Activated CD4-positive, alpha-beta T cell treated with anti-CD3 and anti-CD28 coated beads for 4 hours (primary cell): ENCODE results near the gene ZBTB7C.

Experiments used
- DNase-seq, 2 donors: peaks; one replicate each; pipeline ENCODE4 v3.0.0-alpha.2; 2020

Gene ZBTB7C

DNA sequence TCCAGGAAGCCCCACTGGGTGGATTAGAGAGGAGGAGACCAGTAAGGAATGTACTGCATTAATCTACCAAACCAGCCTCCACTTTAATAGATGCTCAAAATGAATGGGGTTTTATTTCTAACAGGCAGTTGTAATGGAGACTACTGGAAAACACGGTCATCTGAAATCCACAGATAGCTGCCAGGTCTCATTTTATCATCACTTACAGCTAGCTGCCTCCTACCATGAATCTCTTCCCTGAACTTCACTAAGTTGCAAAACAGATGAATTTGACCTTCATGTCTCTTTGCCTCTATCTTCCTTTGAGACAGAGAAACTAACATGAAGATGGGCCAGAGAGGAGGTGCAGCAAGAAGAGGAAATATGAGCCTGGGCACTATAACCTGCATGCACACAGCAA lies 21.9 kb downstream of the ZBTB7C start:
- no peak for DNase-seq

GRCh38 chr18:48385596-48385995 lies 23.6 kb downstream of the ZBTB7C start:
- DNase-seq: no peak

- no peak for DNase-seq
These were observed 32.2 kb downstream of the ZBTB7C start for GRCh38 chr18:48376934-48377333.

- no peak for DNase-seq
These were observed 32.8 kb downstream of the ZBTB7C start for GRCh38 chr18:48376406-48376805.

GRCh38 chr18:48375150-48375800 lies 33.9 kb downstream of the ZBTB7C start:
- DNase-seq: no peak

GRCh38 chr18:48374423-48375149 lies 34.6 kb downstream of the ZBTB7C start:
- DNase-seq: no peak

DNA sequence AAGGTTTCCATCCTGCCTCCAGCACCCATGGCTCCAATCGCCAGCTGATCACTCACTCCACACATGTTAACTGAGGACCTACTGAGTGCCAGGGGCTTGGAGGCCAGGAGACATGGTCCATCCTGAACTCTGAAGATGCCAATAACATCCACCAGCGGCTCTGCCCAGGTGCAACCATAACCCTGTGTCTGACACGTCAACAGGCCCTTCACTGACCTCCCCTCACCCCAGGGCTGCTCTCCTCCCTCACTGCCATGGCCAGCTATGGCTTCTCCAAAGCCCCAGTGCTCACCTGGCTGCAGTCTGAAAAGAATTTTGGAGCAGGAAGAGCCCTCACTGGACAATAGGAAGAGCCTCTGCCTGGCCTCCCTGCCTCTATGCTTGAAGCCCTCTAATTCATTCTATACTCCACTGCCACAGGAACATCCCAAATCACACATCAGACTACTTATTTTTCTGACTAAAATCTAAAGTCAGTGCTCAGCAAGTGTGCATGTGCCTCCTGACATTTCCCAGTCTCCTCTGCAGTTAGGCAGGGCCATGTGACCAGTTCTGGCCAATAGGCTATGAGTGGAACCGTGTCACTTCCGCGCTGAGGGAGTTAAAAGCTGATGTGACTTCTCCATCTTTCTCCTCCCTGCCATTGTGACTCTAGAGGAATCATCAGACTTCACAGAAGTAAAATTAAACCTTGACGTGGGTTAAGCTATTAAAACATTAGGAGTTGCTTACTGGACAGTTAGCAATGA lies 37.2 kb downstream of the ZBTB7C start:
- no peak for DNase-seq

- no peak for DNase-seq
These were observed 41.6 kb downstream of the ZBTB7C start for GRCh38 chr18:48367557-48367956.

DNA sequence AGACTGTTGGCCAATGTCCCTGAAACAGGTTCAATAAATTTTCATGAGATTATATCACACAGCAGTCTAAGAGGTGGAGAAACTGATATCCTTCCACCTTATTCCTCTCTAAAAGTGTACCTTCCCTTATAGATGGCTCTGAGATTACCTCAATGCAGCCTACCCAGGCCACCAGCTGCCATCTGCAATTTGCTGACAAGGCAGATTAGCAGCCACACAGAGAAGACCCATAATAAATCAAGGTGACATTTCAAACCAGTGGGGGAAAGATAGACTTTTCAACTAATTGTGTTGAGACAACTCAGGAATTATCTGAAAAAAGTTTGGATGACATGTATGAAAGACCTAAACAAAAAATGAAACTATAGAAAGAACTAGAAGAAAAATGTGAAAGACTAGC lies 43.2 kb downstream of the ZBTB7C start:
- DNase-seq: no peak

GRCh38 chr18:48364146-48364545 lies 45.0 kb downstream of the ZBTB7C start:
- DNase-seq: no peak

- no peak for DNase-seq
These were observed 46.0 kb downstream of the ZBTB7C start for GRCh38 chr18:48363175-48363574.

GRCh38 chr18:48361801-48362200 lies 47.4 kb downstream of the ZBTB7C start:
- DNase-seq: no peak

- no peak for DNase-seq
These were observed 48.7 kb downstream of the ZBTB7C start for GRCh38 chr18:48360376-48361021.

GRCh38 chr18:48359626-48360025 lies 49.6 kb downstream of the ZBTB7C start:
- DNase-seq: no peak

DNA sequence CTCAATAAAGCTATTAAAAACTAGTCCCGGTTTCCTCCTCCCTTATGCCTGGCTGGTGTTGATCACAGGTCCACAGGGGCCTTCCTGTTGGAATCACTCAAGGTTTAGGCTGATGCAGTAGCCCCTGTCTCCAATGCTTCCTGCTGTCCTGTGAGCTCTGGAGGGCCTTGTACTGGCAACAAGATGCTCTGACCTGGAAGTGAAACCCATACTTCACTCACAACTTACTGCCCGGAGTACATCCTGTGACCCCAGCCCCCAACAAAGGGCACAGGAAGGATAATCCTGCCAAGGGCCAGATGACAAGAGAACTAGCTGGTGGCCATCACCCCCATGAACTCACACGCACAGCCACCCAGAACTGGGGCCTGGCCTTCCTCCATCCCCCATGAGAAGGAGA lies 50.3 kb downstream of the ZBTB7C start:
- DNase-seq: no peak

DNA sequence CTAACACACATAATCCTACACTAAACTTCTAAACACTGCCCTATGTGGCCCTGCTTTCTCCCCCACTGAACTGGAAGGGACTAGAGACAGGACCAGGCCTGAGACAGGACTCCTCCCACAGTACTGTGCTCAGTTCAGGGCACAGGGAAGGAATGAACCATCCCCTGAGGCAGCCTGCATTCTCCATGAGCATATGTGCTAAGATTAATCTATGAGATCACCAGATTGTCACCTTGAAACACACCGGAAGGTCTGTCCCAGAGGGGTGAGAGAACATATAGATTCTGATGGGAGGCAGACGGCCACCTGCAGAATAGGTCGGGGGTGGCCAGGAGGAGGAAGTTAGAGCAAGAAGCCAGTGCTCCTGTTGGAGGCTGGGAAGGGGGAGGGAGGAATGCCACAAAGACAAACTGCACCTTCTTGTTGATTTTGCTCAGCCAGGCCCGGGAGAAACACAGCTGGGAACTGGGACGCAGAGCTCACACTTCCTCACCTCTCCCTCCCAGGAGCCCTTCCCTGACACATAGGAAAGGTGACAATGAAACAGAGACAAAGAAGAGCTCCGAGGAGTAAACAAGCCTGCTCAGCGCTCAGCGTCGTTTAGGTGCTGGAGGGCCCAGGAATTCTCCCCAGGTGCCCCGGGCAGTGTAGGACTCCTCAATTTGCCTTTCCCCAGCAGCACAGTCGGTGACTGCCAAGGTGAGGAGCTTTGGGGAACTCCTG lies 52.1 kb downstream of the ZBTB7C start:
- DNase-seq: no peak

DNA sequence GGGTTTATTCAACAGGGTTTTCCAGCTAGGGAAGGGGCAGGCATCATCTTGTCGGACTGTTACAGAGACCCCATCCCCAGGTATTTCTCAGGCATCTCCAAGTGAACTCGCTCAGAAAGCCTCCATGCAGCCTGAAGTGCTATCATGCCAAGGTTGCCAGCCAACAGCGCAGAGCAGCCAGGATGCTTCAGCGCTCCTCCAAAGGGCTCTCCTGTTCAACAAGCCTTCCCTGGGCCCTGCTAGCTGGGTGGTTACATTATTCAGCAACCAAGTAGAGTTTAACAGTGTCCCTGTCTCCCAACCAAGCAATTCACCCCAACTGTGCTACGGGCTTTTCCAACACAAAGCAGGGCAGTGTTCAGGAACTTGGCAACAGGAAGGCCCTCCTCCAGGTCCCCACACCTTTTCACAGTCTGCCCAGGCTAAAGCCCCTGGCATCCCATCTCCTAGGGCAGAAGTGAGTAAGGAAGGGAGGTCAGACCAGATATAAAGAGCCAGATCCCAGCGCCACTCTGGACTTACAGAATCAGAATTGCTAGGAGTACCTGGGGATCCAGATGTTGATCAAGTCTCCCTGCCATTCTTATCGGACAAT lies 52.9 kb downstream of the ZBTB7C start:
- DNase-seq: no peak

DNA sequence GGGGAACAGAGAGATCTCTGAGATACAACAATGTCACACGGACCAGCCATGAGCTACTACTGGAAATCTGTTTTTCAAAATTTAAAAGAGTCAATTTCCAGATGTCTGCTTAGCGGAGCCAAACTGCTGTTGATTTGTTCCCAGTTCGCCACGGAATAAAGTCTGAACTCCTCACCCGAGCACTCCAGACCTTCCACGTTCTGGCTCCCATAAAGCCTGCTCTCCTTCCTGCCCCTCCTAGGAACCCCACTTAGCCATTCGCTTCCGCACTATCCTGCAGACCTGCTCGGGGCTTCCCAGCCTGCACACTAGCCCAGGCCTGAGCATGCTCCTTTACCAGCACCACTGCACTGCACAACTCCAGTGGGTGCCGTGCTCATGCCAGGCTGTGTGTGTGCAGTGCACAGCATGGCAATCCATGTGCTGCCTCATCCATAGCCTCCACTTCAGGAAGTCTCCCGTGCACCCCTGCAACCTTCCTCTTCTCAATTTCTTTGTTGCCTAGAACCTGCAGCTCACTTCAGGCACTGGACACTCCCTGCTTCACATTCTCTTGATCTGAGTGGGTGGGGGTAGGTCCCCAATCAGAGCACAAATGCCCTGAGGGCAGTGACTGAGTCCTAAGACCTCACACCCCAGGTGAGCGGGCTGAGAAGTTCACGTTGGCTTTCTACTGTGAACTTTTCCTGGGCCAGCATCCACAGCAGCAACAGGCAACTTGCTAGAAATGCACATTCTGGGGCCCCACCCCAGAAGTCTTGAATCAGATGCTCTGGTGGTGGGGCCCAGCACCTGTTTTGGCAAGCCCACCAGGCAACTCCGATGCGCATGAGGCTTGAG lies 53.7 kb downstream of the ZBTB7C start:
- no peak for DNase-seq

DNA sequence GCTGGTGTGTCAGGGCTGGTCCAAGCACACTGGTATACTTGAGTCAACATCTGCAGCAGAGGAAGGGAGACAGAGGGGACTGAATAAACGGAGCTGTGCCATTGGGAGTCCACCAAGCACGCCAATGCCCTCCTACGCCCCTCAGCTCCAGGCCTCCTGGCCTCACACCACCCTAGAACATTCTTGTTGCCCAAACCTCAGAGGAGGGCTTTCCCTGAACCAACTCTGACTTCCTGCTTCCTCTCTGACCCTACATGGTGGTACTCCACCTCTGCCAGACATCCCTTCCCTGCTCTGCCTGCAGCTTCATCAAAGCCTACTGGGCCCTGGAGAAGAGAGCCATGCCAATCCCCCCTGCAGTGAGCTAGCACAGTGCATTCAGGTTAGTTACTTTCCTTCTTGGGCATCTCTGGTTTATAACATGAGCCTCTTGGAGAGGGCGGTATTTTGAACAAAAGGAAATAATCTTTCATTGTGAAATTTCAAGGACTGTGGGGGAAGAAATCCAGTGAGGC lies 54.4 kb downstream of the ZBTB7C start:
- no peak for DNase-seq

DNA sequence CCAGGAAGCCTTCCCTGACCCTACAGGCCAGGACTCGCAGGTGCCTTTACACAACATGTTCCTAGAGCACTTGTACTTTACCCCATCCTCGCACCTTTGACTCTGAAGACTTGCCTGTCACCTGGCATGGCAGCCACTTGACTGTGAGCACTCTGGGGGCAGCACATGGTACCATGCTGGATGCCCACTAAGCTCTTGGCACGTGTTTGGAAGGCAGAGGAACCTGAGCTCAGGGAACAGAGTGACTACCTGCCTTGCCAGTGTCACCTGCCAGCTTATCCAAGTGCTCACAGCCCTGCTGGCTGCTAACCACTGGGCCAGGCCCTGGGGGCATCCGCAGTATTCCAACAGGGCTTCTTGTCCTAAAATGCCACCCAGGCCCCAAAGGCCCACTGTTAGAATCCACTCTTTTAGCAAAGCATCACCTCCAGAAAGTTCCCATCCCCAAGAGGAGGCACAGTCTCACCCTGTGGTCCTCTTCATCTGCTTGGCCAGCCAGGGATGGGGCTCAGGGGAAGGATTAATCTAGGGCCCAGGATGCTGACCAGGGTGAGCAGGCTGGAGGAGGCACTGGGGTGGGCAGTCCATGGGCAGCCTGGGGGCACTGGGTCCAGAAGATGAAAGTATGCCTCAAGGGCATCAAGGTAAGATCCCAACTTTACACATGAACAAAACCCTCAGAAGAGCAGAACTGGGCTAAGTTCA lies 57.0 kb downstream of the ZBTB7C start:
- no peak for DNase-seq
